HEK293 (cell line): Measurements from ENCODE around the gene NPC1.

Experiments used
- KLF10 ChIP-seq: fragments of 450-650 bp; IDR thresholded peaks from 2 replicates; pipeline ENCODE4 v1.5.1; 2018; ENCODE audit warnings: missing biosample characterization, mild to moderate bottlenecking, missing genetic modification characterization
- RBAK ChIP-seq: fragments of 450-650 bp; formaldehyde crosslinking; IDR thresholded peaks from 2 replicates; pipeline ENCODE4 v1.5.1; 2016; ENCODE audit warnings: missing biosample characterization, missing genetic modification characterization
- TCF7L2 ChIP-seq: IDR thresholded peaks from 2 replicates; pipeline ENCODE4 v1.6.1; 2011; ENCODE audit warnings: low read depth, mild to moderate bottlenecking, inconsistent platforms, low read length, moderate library complexity, borderline replicate concordance
- ZNF19 ChIP-seq: fragments of 450-650 bp; formaldehyde crosslinking; IDR thresholded peaks from 2 replicates; pipeline ENCODE4; 2016; ENCODE audit warnings: missing biosample characterization, missing genetic modification characterization, low read depth
- ZNF221 ChIP-seq: fragments of 450-650 bp; formaldehyde crosslinking; IDR thresholded peaks from 2 replicates; pipeline ENCODE4 v1.5.1; 2017; ENCODE audit warnings: missing biosample characterization, missing genetic modification characterization, borderline replicate concordance
- ZNF274 ChIP-seq, 2 experiments: fragments of 200-500 bp in 1 of 2; fragments of 450-650 bp in 1 of 2; sonication (Bioruptor generic) in 1 of 2; formaldehyde crosslinking in 1 of 2; IDR thresholded peaks; 2 replicates each; pipeline versions ENCODE4 v1.5.1 to v1.6.1; 2014 to 2016; ENCODE audit warnings: borderline replicate concordance in 1 of 2, inconsistent platforms in 1 of 2, low read length in 1 of 2, missing biosample characterization in 1 of 2, missing genetic modification characterization in 1 of 2
- ZNF416 ChIP-seq: fragments of 450-650 bp; formaldehyde crosslinking; IDR thresholded peaks from 2 replicates; pipeline ENCODE4 v1.5.1; 2016; ENCODE audit warnings: missing biosample characterization, missing genetic modification characterization
- ZNF623 ChIP-seq: fragments of 450-650 bp; formaldehyde crosslinking; IDR thresholded peaks from 2 replicates; pipeline ENCODE4 v1.5.1; 2016; ENCODE audit warnings: missing biosample characterization, missing genetic modification characterization
- ZNF629 ChIP-seq: fragments of 450-650 bp; formaldehyde crosslinking; IDR thresholded peaks from 2 replicates; pipeline ENCODE4 v1.5.1; 2017; ENCODE audit warnings: missing biosample characterization, missing genetic modification characterization
- ZNF660 ChIP-seq: fragments of 450-650 bp; IDR thresholded peaks from 2 replicates; pipeline ENCODE4 v1.5.1; 2018; ENCODE audit warnings: missing biosample characterization, mild to moderate bottlenecking, missing genetic modification characterization
- ZNF785 ChIP-seq: fragments of 450-650 bp; formaldehyde crosslinking; IDR thresholded peaks from 2 replicates; pipeline ENCODE4 v1.5.1; 2016; ENCODE audit warnings: missing biosample characterization, missing genetic modification characterization
- TF ChIP-seq, protein P1 (sequence below): fragments of 450-650 bp; formaldehyde crosslinking; IDR thresholded peaks from 2 replicates; pipeline ENCODE4 v1.5.1; 2016; ENCODE audit warnings: missing biosample characterization, missing genetic modification characterization
- TF ChIP-seq, protein P2 (sequence below): fragments of 450-650 bp; formaldehyde crosslinking; IDR thresholded peaks from 2 replicates; pipeline ENCODE4 v1.5.1; 2016; ENCODE audit warnings: missing biosample characterization, missing genetic modification characterization
- TF ChIP-seq, protein P3 (sequence below): fragments of 450-650 bp; formaldehyde crosslinking; IDR thresholded peaks from 2 replicates; pipeline ENCODE4 v1.5.1; 2017; ENCODE audit warnings: missing biosample characterization, missing genetic modification characterization

DNA sequence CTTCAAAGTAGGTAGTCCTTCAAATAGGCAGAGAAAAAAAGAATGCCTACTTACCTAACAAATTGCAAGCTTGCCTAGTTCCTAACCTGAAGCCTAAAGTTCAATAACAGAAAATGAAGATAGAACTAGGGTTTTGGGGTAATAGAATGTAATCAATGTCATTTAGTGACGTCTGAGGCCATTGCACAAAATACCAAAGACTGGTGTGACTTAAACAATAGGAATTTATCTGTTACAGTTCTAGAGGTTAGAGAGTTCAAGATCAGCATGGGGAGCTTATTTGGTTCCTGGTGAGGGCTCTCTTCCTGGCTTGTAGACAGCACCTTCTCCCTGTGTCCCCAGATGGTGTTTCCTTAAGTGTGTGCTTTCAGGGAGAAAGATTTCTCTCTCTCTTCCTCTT, 4.7 kb upstream of the NPC1 start:
- TF ChIP-seq, protein P1, sequence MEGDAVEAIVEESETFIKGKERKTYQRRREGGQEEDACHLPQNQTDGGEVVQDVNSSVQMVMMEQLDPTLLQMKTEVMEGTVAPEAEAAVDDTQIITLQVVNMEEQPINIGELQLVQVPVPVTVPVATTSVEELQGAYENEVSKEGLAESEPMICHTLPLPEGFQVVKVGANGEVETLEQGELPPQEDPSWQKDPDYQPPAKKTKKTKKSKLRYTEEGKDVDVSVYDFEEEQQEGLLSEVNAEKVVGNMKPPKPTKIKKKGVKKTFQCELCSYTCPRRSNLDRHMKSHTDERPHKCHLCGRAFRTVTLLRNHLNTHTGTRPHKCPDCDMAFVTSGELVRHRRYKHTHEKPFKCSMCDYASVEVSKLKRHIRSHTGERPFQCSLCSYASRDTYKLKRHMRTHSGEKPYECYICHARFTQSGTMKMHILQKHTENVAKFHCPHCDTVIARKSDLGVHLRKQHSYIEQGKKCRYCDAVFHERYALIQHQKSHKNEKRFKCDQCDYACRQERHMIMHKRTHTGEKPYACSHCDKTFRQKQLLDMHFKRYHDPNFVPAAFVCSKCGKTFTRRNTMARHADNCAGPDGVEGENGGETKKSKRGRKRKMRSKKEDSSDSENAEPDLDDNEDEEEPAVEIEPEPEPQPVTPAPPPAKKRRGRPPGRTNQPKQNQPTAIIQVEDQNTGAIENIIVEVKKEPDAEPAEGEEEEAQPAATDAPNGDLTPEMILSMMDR (tag by site-specific recombination): no peak
- no peak for TF ChIP-seq ZNF785 (tag by site-specific recombination)
- no peak for TF ChIP-seq TCF7L2
- TF ChIP-seq ZNF623 (tag by site-specific recombination): no peak
- TF ChIP-seq, protein P2, sequence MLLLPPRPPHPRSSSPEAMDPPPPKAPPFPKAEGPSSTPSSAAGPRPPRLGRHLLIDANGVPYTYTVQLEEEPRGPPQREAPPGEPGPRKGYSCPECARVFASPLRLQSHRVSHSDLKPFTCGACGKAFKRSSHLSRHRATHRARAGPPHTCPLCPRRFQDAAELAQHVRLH (tag by site-specific recombination): no peak
- no peak for TF ChIP-seq ZNF221
- TF ChIP-seq ZNF629 (tag by site-specific recombination): no peak
- TF ChIP-seq ZNF660 (tag by site-specific recombination): no peak
- no peak for TF ChIP-seq RBAK (tag by site-specific recombination)
- TF ChIP-seq, protein P3, sequence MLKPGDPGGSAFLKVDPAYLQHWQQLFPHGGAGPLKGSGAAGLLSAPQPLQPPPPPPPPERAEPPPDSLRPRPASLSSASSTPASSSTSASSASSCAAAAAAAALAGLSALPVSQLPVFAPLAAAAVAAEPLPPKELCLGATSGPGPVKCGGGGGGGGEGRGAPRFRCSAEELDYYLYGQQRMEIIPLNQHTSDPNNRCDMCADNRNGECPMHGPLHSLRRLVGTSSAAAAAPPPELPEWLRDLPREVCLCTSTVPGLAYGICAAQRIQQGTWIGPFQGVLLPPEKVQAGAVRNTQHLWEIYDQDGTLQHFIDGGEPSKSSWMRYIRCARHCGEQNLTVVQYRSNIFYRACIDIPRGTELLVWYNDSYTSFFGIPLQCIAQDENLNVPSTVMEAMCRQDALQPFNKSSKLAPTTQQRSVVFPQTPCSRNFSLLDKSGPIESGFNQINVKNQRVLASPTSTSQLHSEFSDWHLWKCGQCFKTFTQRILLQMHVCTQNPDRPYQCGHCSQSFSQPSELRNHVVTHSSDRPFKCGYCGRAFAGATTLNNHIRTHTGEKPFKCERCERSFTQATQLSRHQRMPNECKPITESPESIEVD (tag by site-specific recombination): no peak
- TF ChIP-seq ZNF19 (tag by site-specific recombination): no peak
- no peak for TF ChIP-seq ZNF274 (IDR thresholded peaks at IDR 0.05; ENCODE audit: low read length)
- no peak for TF ChIP-seq ZNF274 (tag by site-specific recombination; IDR thresholded peaks at IDR 0.05; ENCODE audit: borderline replicate concordance)
- no peak for TF ChIP-seq KLF10
- no peak for TF ChIP-seq ZNF416 (tag by site-specific recombination)
